ENCODE results near the gene LRRC41.
"Not testable (repeated sequence)": the region's sequence is repeated elsewhere in the genome, so short reads cannot be mapped to it uniquely, and the experiment has no call there.

LRRC41 gene

GRCh38 chr1:46246136-46246535 lies 57.3 kb downstream of the LRRC41 start:
- H3K27me3 ChIP-seq (replicated peaks in 2 of 5; ENCODE audit: control insufficient read depth in 4 of 5, insufficient read depth in 5 of 5, low read length in 4 of 5); H3K9me3 ChIP-seq (ENCODE audit: control extremely low read depth in 1 of 5, control insufficient read depth in 4 of 5, insufficient read depth in 2 of 5, low read depth in 1 of 5, low read length in 4 of 5); H3K27ac ChIP-seq (ENCODE audit: insufficient read depth in 1 of 2, low read depth in 1 of 2, low read length in 2 of 2, poor library complexity in 1 of 2, severe bottlenecking in 2 of 2); DNase-seq: not testable (repeated sequence)
- 99% methylated on average over 15 of the region's 17 CpGs for WGBS (ENCODE audit: insufficient coverage)
- Histone ChIP-seq H3K4me3 (ENCODE audit: control insufficient read depth in 1 of 7, extremely low read depth in 1 of 7, insufficient read depth in 4 of 7, low read depth in 2 of 7, low read length in 6 of 7) (peak overlapping the region in 3 of 7 experiments; percentile 78 to 90 (median 88)), H3K4me1 (ENCODE audit: control extremely low read depth in 1 of 4, control insufficient read depth in 4 of 4, insufficient read depth in 4 of 4, low read length in 3 of 4) (peaks cover 10 to 28% (median 24%) of the 10 kb centered on the region in 4 experiments), H3K36me3 (ENCODE audit: control insufficient read depth in 4 of 4, insufficient read depth in 4 of 4, low read length in 3 of 4) (peaks cover 0 to 21% (median 5%) of the 10 kb centered on the region in 4 experiments)
- ChIA-PET CTCF (interaction anchor here (0.9 to 1.7 kb wide), 6 partner anchors 13 to 104 kb away, joined by 3 to 8 read pairs (median 3); partner anchors contain the start of gene NSUN4), POLR2A (interaction anchor here (0.6 to 1.2 kb wide), 3 partner anchors 58 to 435 kb away, joined by 3 to 4 read pairs (median 3); partner anchors contain the start of genes LRRC41 and UQCRH)

- Histone ChIP-seq H3K4me3 (ENCODE audit: control insufficient read depth in 1 of 7, extremely low read depth in 1 of 7, insufficient read depth in 4 of 7, low read depth in 2 of 7, low read length in 6 of 7) (no peak overlapping the region), H3K27me3 (replicated peaks in 2 of 5; ENCODE audit: control insufficient read depth in 4 of 5, insufficient read depth in 5 of 5, low read length in 4 of 5) (no peaks in the 10 kb centered on the region), H3K27ac (ENCODE audit: insufficient read depth in 1 of 2, low read depth in 1 of 2, low read length in 2 of 2, poor library complexity in 1 of 2, severe bottlenecking in 2 of 2) (no peak overlapping the region), H3K9me3 (ENCODE audit: control extremely low read depth in 1 of 5, control insufficient read depth in 4 of 5, insufficient read depth in 2 of 5, low read depth in 1 of 5, low read length in 4 of 5) (no peaks in the 10 kb centered on the region), H3K4me1 (ENCODE audit: control extremely low read depth in 1 of 4, control insufficient read depth in 4 of 4, insufficient read depth in 4 of 4, low read length in 3 of 4) (peaks cover 10 to 28% (median 24%) of the 10 kb centered on the region in 4 experiments), H3K36me3 (ENCODE audit: control insufficient read depth in 4 of 4, insufficient read depth in 4 of 4, low read length in 3 of 4) (peaks cover 0 to 13% (median under 1%) of the 10 kb centered on the region in 4 experiments)
- ChIA-PET CTCF (interaction anchor here (0.7 to 2.2 kb wide), 14 partner anchors 10 to 105 kb away, joined by 3 to 18 read pairs (median 4); partner anchors contain the start of genes LRRC41, NSUN4 and UQCRH), POLR2A (interaction anchor here (0.7 to 1.2 kb wide), 5 partner anchors 58 to 1238 kb away, joined by 3 to 11 read pairs (median 3); partner anchors contain the start of gene LRRC41)
- DNase-seq, result peak; percentile 50 to 75 (median 68)
- 75% methylated on average over 3 of the region's 3 CpGs for whole genome bisulfite sequencing (ENCODE audit: insufficient coverage)
Measured at GRCh38 chr1:46244656-46245371, 58.6 kb downstream of the LRRC41 start.

GRCh38 chr1:46243831-46244230 lies 59.6 kb downstream of the LRRC41 start:
- CTCF ChIA-PET, result interaction anchor here (0.6 to 2.2 kb wide), 5 partner anchors 11 to 113 kb away, joined by 3 to 18 read pairs (median 3); no protein-coding TSS in a partner anchor
- WGBS (ENCODE audit: insufficient coverage), result 95% methylated on average over 2 of the region's 3 CpGs

GRCh38 chr1:46242918-46243317 lies 60.5 kb downstream of the LRRC41 start:
- DNase-seq, result no peak
- ChIA-PET CTCF (interaction anchor here (1.2 kb wide), 1 partner anchor 12 kb away, joined by 3 read pairs; no protein-coding TSS in a partner anchor), POLR2A (no interaction called here)
- no peaks in the 10 kb centered on the region for H3K36me3 ChIP-seq (ENCODE audit: control insufficient read depth in 4 of 4, insufficient read depth in 4 of 4, low read length in 3 of 4)
- no peaks in the 10 kb centered on the region for H3K27me3 ChIP-seq (replicated peaks in 2 of 5; ENCODE audit: control insufficient read depth in 4 of 5, insufficient read depth in 5 of 5, low read length in 4 of 5)
- no peak overlapping the region for H3K27ac ChIP-seq (ENCODE audit: insufficient read depth in 1 of 2, low read depth in 1 of 2, low read length in 2 of 2, poor library complexity in 1 of 2, severe bottlenecking in 2 of 2)
- peaks cover 2 to 18% (median 12%) of the 10 kb centered on the region in 4 experiments for H3K4me1 ChIP-seq (ENCODE audit: control extremely low read depth in 1 of 4, control insufficient read depth in 4 of 4, insufficient read depth in 4 of 4, low read length in 3 of 4)
- H3K9me3 ChIP-seq (ENCODE audit: control extremely low read depth in 1 of 5, control insufficient read depth in 4 of 5, insufficient read depth in 2 of 5, low read depth in 1 of 5, low read length in 4 of 5), result peaks cover 0 to 2% (median 0%) of the 10 kb centered on the region in 5 experiments
- no CpG with 5 or more reads among the region's 1 CpG for WGBS (ENCODE audit: insufficient coverage)
- H3K4me3 ChIP-seq (ENCODE audit: control insufficient read depth in 1 of 7, extremely low read depth in 1 of 7, insufficient read depth in 4 of 7, low read depth in 2 of 7, low read length in 6 of 7), result no peak overlapping the region

More at GRCh38 chr1:46243831-46244230, 59.6 kb downstream of the LRRC41 start:
- POLR2A ChIA-PET, result interaction anchor here (0.6 to 0.7 kb wide), 2 partner anchors 36 to 1237 kb away, joined by 3 to 4 read pairs; no protein-coding TSS in a partner anchor
- not testable (repeated sequence) for H3K4me3 ChIP-seq (ENCODE audit: control insufficient read depth in 1 of 7, extremely low read depth in 1 of 7, insufficient read depth in 4 of 7, low read depth in 2 of 7, low read length in 6 of 7); H3K27ac ChIP-seq (ENCODE audit: insufficient read depth in 1 of 2, low read depth in 1 of 2, low read length in 2 of 2, poor library complexity in 1 of 2, severe bottlenecking in 2 of 2); DNase-seq; H3K9me3 ChIP-seq (ENCODE audit: control extremely low read depth in 1 of 5, control insufficient read depth in 4 of 5, insufficient read depth in 2 of 5, low read depth in 1 of 5, low read length in 4 of 5); H3K36me3 ChIP-seq (ENCODE audit: control insufficient read depth in 4 of 4, insufficient read depth in 4 of 4, low read length in 3 of 4); H3K27me3 ChIP-seq (replicated peaks in 2 of 5; ENCODE audit: control insufficient read depth in 4 of 5, insufficient read depth in 5 of 5, low read length in 4 of 5)
- peaks cover 10 to 27% (median 20%) of the 10 kb centered on the region in 4 experiments for H3K4me1 ChIP-seq (ENCODE audit: control extremely low read depth in 1 of 4, control insufficient read depth in 4 of 4, insufficient read depth in 4 of 4, low read length in 3 of 4)

GRCh38 chr1:46241733-46242132 lies 61.7 kb downstream of the LRRC41 start:
- peaks cover 2 to 11% (median 8%) of the 10 kb centered on the region in 4 experiments for H3K4me1 ChIP-seq (ENCODE audit: control extremely low read depth in 1 of 4, control insufficient read depth in 4 of 4, insufficient read depth in 4 of 4, low read length in 3 of 4)
- H3K27me3 ChIP-seq (replicated peaks in 2 of 5; ENCODE audit: control insufficient read depth in 4 of 5, insufficient read depth in 5 of 5, low read length in 4 of 5); DNase-seq; H3K36me3 ChIP-seq (ENCODE audit: control insufficient read depth in 4 of 4, insufficient read depth in 4 of 4, low read length in 3 of 4); H3K9me3 ChIP-seq (ENCODE audit: control extremely low read depth in 1 of 5, control insufficient read depth in 4 of 5, insufficient read depth in 2 of 5, low read depth in 1 of 5, low read length in 4 of 5); H3K27ac ChIP-seq (ENCODE audit: insufficient read depth in 1 of 2, low read depth in 1 of 2, low read length in 2 of 2, poor library complexity in 1 of 2, severe bottlenecking in 2 of 2); CTCF ChIA-PET; POLR2A ChIA-PET; H3K4me3 ChIP-seq (ENCODE audit: control insufficient read depth in 1 of 7, extremely low read depth in 1 of 7, insufficient read depth in 4 of 7, low read depth in 2 of 7, low read length in 6 of 7): not testable (repeated sequence)
- 83% methylated on average over 6 of the region's 38 CpGs for WGBS (ENCODE audit: insufficient coverage)

GRCh38 chr1:46238865-46239264 lies 64.6 kb downstream of the LRRC41 start:
- H3K9me3 ChIP-seq (ENCODE audit: control extremely low read depth in 1 of 5, control insufficient read depth in 4 of 5, insufficient read depth in 2 of 5, low read depth in 1 of 5, low read length in 4 of 5); CTCF ChIA-PET; DNase-seq; POLR2A ChIA-PET; H3K27me3 ChIP-seq (replicated peaks in 2 of 5; ENCODE audit: control insufficient read depth in 4 of 5, insufficient read depth in 5 of 5, low read length in 4 of 5); H3K4me1 ChIP-seq (ENCODE audit: control extremely low read depth in 1 of 4, control insufficient read depth in 4 of 4, insufficient read depth in 4 of 4, low read length in 3 of 4); H3K4me3 ChIP-seq (ENCODE audit: control insufficient read depth in 1 of 7, extremely low read depth in 1 of 7, insufficient read depth in 4 of 7, low read depth in 2 of 7, low read length in 6 of 7); H3K27ac ChIP-seq (ENCODE audit: insufficient read depth in 1 of 2, low read depth in 1 of 2, low read length in 2 of 2, poor library complexity in 1 of 2, severe bottlenecking in 2 of 2); H3K36me3 ChIP-seq (ENCODE audit: control insufficient read depth in 4 of 4, insufficient read depth in 4 of 4, low read length in 3 of 4): not testable (repeated sequence)
- WGBS (ENCODE audit: insufficient coverage), result 80% methylated on average over 1 of the region's 1 CpG

- Histone ChIP-seq H3K4me1 (ENCODE audit: control extremely low read depth in 1 of 4, control insufficient read depth in 4 of 4, insufficient read depth in 4 of 4, low read length in 3 of 4) (peaks cover 0 to 4% (median 2%) of the 10 kb centered on the region in 4 experiments), H3K9me3 (ENCODE audit: control extremely low read depth in 1 of 5, control insufficient read depth in 4 of 5, insufficient read depth in 2 of 5, low read depth in 1 of 5, low read length in 4 of 5) (peaks cover 0 to 8% (median 0%) of the 10 kb centered on the region in 5 experiments), H3K4me3 (ENCODE audit: control insufficient read depth in 1 of 7, extremely low read depth in 1 of 7, insufficient read depth in 4 of 7, low read depth in 2 of 7, low read length in 6 of 7) (no peak overlapping the region), H3K27me3 (replicated peaks in 2 of 5; ENCODE audit: control insufficient read depth in 4 of 5, insufficient read depth in 5 of 5, low read length in 4 of 5) (no peaks in the 10 kb centered on the region), H3K36me3 (ENCODE audit: control insufficient read depth in 4 of 4, insufficient read depth in 4 of 4, low read length in 3 of 4) (no peaks in the 10 kb centered on the region), H3K27ac (ENCODE audit: insufficient read depth in 1 of 2, low read depth in 1 of 2, low read length in 2 of 2, poor library complexity in 1 of 2, severe bottlenecking in 2 of 2) (no peak overlapping the region)
- POLR2A ChIA-PET, result no interaction called here
- 80% methylated on average over 1 of the region's 4 CpGs for WGBS (ENCODE audit: insufficient coverage)
- CTCF ChIA-PET, result no interaction called here
- no peak for DNase-seq
Measured at GRCh38 chr1:46236882-46237281, 66.5 kb downstream of the LRRC41 start.

All from common myeloid progenitor, CD34-positive (primary cell).